Smooth muscle cell (in vitro differentiated cells): ENCODE results near the gene ALPK3. TPM values are rescaled to one million over a fixed set of nuclear protein-coding genes. Genes with fewer than 3 reads are reported as not detected.

Experiments used
- DNase-seq: peaks from one replicate; lab custom pipeline; 2025; ENCODE audit not compliant: unreplicated experiment; lab: John Stamatoyannopoulos, UW
- H2AFZ ChIP-seq: fragments of 200-600 bp; sonication (generic); 2 replicates; pipeline ENCODE4 v1.6.0; 2016; ENCODE audit warnings: antibody characterized with exemption, low read depth, mild to moderate bottlenecking
- H3F3A ChIP-seq: fragments of 200-600 bp; sonication (generic); 2 replicates; pipeline ENCODE4 v1.6.0; 2017; ENCODE audit warnings: antibody characterized with exemption, low read depth
- H3K27ac ChIP-seq: fragments of 200-600 bp; sonication (generic); 2 replicates; pipeline ENCODE4 v1.5.1; 2016; ENCODE audit warnings: low read depth, mild to moderate bottlenecking
- H3K27me3 ChIP-seq: fragments of 200-600 bp; sonication (generic); 2 replicates; pipeline ENCODE4 v1.6.1; 2016; ENCODE audit warnings: low read depth, mild to moderate bottlenecking
- H3K36me3 ChIP-seq: fragments of 200-600 bp; sonication (generic); 2 replicates; pipeline ENCODE4 v1.5.1; 2016; ENCODE audit warnings: low read depth
- H3K4me1 ChIP-seq: fragments of 200-600 bp; sonication (generic); 2 replicates; pipeline ENCODE4 v1.5.1; 2016; ENCODE audit warnings: low read depth
- H3K4me2 ChIP-seq: fragments of 200-600 bp; sonication (generic); 2 replicates; pipeline ENCODE4 v1.6.0; 2016; ENCODE audit warnings: mild to moderate bottlenecking
- H3K4me3 ChIP-seq: fragments of 200-600 bp; sonication (generic); 2 replicates; pipeline ENCODE4 v1.5.1; 2016; ENCODE audit warnings: mild to moderate bottlenecking
- H3K79me2 ChIP-seq: fragments of 200-600 bp; sonication (generic); 2 replicates; pipeline ENCODE4 v1.6.0; 2016; ENCODE audit warnings: low read depth, mild to moderate bottlenecking
- H3K9ac ChIP-seq: fragments of 200-600 bp; sonication (generic); 2 replicates; pipeline ENCODE4 v1.6.0; 2016; ENCODE audit warnings: low read depth
- H3K9me3 ChIP-seq: fragments of 200-600 bp; sonication (generic); replicated peaks from 2 replicates; pipeline ENCODE4 v1.5.1; 2016; ENCODE audit warnings: low read depth
- H4K20me1 ChIP-seq: fragments of 200-600 bp; sonication (generic); 2 replicates; pipeline ENCODE4 v1.6.0; 2016; ENCODE audit warnings: low read depth
- WGBS: methylation state at CpG from one replicate; pipeline ENCODE4 v1.1.7; 2016; ENCODE audit warnings: low lambda C conversion rate; 5-methylcytosine and 5-hydroxymethylcytosine counted together
- polyA plus RNA-seq: library from polyadenylated mRNA; unstranded; fragments of >200 nt; fragmentation: Nextera tagmentation; extraction: Ambion mirVana; gene quantifications from 2 replicates; pipeline ENCODE4 v1.2.1, GENCODE V29; 2016
- total RNA-seq: library from RNA; depleted of rRNA; stranded (reverse); fragments of >200 nt; gene quantifications from 2 replicates; pipeline ENCODE4 v1.2.3, GENCODE V29; 2014
- TF ChIP-seq, protein P1 (sequence below): fragments of 200-600 bp; sonication (generic); IDR thresholded peaks from 2 replicates; pipeline ENCODE4 v1.5.1; 2017; ENCODE audit warnings: borderline replicate concordance, mild to moderate bottlenecking, antibody characterized with exemption; ENCODE audit not compliant: insufficient read depth, poor library complexity, severe bottlenecking

Gene ALPK3
- total and polyA plus RNA-seq, 2 experiments from 2014 or later: 3.5 to 18.8 TPM

DNA sequence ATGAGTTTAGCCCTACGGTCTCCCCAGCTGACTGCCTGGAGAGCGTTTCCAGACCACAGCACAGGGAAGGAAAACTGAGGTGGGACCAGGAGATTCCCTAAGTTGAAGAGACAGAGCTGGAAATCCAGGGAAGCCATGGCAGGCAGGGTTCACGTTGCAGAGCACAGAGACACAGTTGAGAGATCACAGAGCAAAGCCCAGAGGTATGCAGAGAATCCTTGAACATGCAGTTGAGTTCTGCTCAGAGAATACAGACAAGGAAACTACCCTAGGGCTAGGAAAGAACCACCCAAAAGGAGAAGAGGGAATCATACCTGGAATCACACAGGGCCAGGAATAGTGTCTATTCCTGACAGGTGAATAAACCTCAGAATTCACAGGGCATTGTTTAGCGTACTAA, 81.6 kb downstream of the ALPK3 start:
- no peak overlapping the region for H3K27ac ChIP-seq
- H3K36me3 ChIP-seq: no peaks in the 10 kb centered on the region
- no peak overlapping the region for H3K4me3 ChIP-seq
- no peaks in the 10 kb centered on the region for H4K20me1 ChIP-seq
- no peak for DNase-seq
- no peaks in the 10 kb centered on the region for H3K27me3 ChIP-seq
- whole genome bisulfite sequencing: 28% methylated on average over 4 of the region's 4 CpGs
- no peaks in the 10 kb centered on the region for H3F3A ChIP-seq
- TF ChIP-seq, protein P1, sequence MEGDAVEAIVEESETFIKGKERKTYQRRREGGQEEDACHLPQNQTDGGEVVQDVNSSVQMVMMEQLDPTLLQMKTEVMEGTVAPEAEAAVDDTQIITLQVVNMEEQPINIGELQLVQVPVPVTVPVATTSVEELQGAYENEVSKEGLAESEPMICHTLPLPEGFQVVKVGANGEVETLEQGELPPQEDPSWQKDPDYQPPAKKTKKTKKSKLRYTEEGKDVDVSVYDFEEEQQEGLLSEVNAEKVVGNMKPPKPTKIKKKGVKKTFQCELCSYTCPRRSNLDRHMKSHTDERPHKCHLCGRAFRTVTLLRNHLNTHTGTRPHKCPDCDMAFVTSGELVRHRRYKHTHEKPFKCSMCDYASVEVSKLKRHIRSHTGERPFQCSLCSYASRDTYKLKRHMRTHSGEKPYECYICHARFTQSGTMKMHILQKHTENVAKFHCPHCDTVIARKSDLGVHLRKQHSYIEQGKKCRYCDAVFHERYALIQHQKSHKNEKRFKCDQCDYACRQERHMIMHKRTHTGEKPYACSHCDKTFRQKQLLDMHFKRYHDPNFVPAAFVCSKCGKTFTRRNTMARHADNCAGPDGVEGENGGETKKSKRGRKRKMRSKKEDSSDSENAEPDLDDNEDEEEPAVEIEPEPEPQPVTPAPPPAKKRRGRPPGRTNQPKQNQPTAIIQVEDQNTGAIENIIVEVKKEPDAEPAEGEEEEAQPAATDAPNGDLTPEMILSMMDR: no peak
- no peaks in the 10 kb centered on the region for H3K79me2 ChIP-seq
- H3K9ac ChIP-seq: no peak overlapping the region
- no peak overlapping the region for H2AFZ ChIP-seq
- H3K4me1 ChIP-seq: no peaks in the 10 kb centered on the region
- H3K4me2 ChIP-seq: no peak overlapping the region
- H3K9me3 ChIP-seq: no peaks in the 10 kb centered on the region

DNA sequence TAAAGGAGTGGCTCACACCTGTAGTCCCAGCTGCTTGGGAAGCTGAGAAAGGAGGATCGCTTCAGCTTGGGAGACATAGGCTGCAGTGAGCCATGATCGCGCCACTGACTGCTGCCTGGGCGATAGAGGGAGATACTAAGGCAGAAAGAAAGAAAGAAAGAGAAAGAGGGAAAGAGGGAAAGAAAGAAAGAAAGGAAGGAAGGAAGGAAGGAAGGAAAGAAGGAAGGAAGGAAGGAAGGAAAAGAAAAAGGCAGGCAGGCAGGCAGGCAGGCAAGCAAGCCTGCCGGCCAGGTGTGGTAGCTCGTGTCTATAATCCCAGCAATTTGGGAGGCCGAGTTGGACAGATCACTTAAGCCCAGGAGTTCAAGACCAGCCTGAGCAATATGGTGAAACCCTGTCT, 82.6 kb downstream of the ALPK3 start:
- H3K36me3 ChIP-seq: no peaks in the 10 kb centered on the region
- WGBS: 90% methylated on average over 7 of the region's 7 CpGs
- no peaks in the 10 kb centered on the region for H4K20me1 ChIP-seq
- no peaks in the 10 kb centered on the region for H3K9me3 ChIP-seq
- no peak for DNase-seq
- no peak overlapping the region for H3K4me3 ChIP-seq
- no peak overlapping the region for H2AFZ ChIP-seq
- no peak overlapping the region for H3K9ac ChIP-seq
- H3K4me1 ChIP-seq: peaks cover 6% of the 10 kb centered on the region
- TF ChIP-seq, protein P1: no peak
- no peaks in the 10 kb centered on the region for H3K79me2 ChIP-seq
- no peaks in the 10 kb centered on the region for H3K27me3 ChIP-seq
- H3K4me2 ChIP-seq: no peak overlapping the region
- no peaks in the 10 kb centered on the region for H3F3A ChIP-seq
- H3K27ac ChIP-seq: no peak overlapping the region

DNA sequence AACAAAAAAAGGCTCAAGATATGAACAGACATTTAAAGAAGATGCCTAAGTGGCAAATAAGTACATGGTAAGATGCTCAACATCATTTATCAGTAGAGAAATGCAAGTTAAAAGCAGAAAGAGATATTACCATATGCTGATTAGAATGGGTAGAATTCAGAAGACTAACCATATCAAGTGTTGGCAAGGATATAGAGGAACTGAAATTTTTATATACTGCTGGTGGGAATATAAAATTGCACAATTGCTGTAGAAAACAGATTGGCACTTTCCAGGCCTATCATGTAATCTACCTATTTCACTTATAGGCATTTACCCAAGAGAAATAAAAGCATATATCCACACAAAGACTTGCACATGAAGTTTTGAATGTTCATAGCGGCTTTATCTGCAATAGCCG, 84.4 kb downstream of the ALPK3 start:
- Histone ChIP-seq H3K79me2 (no peaks in the 10 kb centered on the region), H3K36me3 (no peaks in the 10 kb centered on the region), H4K20me1 (no peaks in the 10 kb centered on the region), H3K9ac (no peak overlapping the region), H3K4me3 (no peak overlapping the region), H2AFZ (no peak overlapping the region), H3K4me1 (peaks cover 6% of the 10 kb centered on the region), H3K9me3 (no peaks in the 10 kb centered on the region), H3K27me3 (no peaks in the 10 kb centered on the region), H3F3A (no peaks in the 10 kb centered on the region), H3K4me2 (no peak overlapping the region), H3K27ac (no peak overlapping the region)
- TF ChIP-seq, protein P1: no peak
- no peak for DNase-seq
- 81% methylated on average over 2 of the region's 2 CpGs for WGBS

DNA sequence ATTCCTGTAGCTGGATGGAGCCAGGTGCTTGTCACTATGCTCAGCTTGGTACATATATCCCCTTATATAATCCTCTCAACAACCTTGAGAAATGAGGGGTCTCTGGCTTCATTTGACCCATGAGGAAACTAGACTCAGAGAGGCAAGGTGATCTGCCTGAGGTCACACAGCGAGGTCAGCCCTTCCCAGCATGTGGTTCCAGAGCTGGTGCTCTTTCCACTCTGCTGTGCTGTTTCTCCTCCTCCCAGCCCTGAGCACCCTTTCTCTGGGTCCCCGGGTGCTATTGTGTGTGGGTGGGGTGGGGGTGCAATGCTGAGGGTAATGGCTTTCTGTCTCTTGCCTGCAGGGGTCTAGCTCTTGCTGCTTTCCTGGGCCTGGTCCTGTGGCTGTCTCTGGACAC, 86.6 kb downstream of the ALPK3 start:
- Histone ChIP-seq H3K9ac (no peak overlapping the region), H3F3A (no peaks in the 10 kb centered on the region), H4K20me1 (no peaks in the 10 kb centered on the region), H3K4me3 (no peak overlapping the region), H3K36me3 (no peaks in the 10 kb centered on the region), H3K4me1 (peaks cover 6% of the 10 kb centered on the region), H3K27me3 (no peaks in the 10 kb centered on the region), H3K27ac (peak overlapping the region; percentile 42), H2AFZ (no peak overlapping the region), H3K4me2 (no peak overlapping the region), H3K79me2 (no peaks in the 10 kb centered on the region), H3K9me3 (no peaks in the 10 kb centered on the region)
- no peak for DNase-seq
- 90% methylated on average over 2 of the region's 2 CpGs for WGBS
- TF ChIP-seq, protein P1: no peak
